NT2/D1 (cell line): Measurements from ENCODE around the gene GAL3ST3.
"Not testable (repeated sequence)": the region's sequence is repeated elsewhere in the genome, so short reads cannot be mapped to it uniquely, and the experiment has no call there.

Experiments
- DNase-seq: peaks from one replicate; pipeline ENCODE4 v3.0.0-alpha.2; 2011; ENCODE audit warnings: low read depth, low spot score
- H3K27me3 ChIP-seq: 2 replicates; pipeline ENCODE4 v1.6.0; 2011; ENCODE audit warnings: mild to moderate bottlenecking; ENCODE audit not compliant: insufficient read length, insufficient read depth
- H3K36me3 ChIP-seq: 2 replicates; pipeline ENCODE4 v1.6.1; 2011; ENCODE audit warnings: mild to moderate bottlenecking, low read length, mixed read lengths; ENCODE audit not compliant: insufficient read depth, insufficient read length
- H3K4me1 ChIP-seq: 2 replicates; pipeline ENCODE4 v1.5.1; 2011; ENCODE audit not compliant: insufficient read depth, insufficient read length
- H3K4me3 ChIP-seq: 2 replicates; pipeline ENCODE4 v1.5.1; 2011; ENCODE audit warnings: low read depth; ENCODE audit not compliant: insufficient read length
- H3K9ac ChIP-seq: 2 replicates; pipeline ENCODE4 v1.6.0; 2011; ENCODE audit warnings: low read depth; ENCODE audit not compliant: insufficient read length
- H3K9me3 ChIP-seq: 2 replicates; pipeline ENCODE4 v1.5.1; 2011; ENCODE audit warnings: mild to moderate bottlenecking, low read length; ENCODE audit not compliant: insufficient read depth
- SUZ12 ChIP-seq: IDR thresholded peaks from 2 replicates; pipeline ENCODE4 v1.6.1; 2011; ENCODE audit not compliant: insufficient read length, insufficient read depth; ENCODE audit errors: extremely low read depth
- YY1 ChIP-seq: IDR thresholded peaks from 2 replicates; pipeline ENCODE4 v1.6.1; 2011; ENCODE audit not compliant: insufficient read length, insufficient read depth
- ZNF274 ChIP-seq: IDR thresholded peaks from 2 replicates; pipeline ENCODE4 v1.6.1; 2011; ENCODE audit warnings: mild to moderate bottlenecking, low read depth, low read length

GAL3ST3 gene

GRCh38 chr11:66036334-66036710, 12.6 kb downstream of the GAL3ST3 start:
- TF ChIP-seq ZNF274 (no peak), SUZ12 (no peak), YY1 (no peak)
- H3K9ac ChIP-seq: no peak overlapping the region
- H3K4me1 ChIP-seq: no peaks in the 10 kb centered on the region
- H3K27me3 ChIP-seq: no peaks in the 10 kb centered on the region
- DNase-seq: no peak
- H3K9me3 ChIP-seq: peaks cover 4% of the 10 kb centered on the region; the same call in 1 of the 2 replicates
- H3K36me3 ChIP-seq: no peaks in the 10 kb centered on the region
- no peak overlapping the region for H3K4me3 ChIP-seq

DNA sequence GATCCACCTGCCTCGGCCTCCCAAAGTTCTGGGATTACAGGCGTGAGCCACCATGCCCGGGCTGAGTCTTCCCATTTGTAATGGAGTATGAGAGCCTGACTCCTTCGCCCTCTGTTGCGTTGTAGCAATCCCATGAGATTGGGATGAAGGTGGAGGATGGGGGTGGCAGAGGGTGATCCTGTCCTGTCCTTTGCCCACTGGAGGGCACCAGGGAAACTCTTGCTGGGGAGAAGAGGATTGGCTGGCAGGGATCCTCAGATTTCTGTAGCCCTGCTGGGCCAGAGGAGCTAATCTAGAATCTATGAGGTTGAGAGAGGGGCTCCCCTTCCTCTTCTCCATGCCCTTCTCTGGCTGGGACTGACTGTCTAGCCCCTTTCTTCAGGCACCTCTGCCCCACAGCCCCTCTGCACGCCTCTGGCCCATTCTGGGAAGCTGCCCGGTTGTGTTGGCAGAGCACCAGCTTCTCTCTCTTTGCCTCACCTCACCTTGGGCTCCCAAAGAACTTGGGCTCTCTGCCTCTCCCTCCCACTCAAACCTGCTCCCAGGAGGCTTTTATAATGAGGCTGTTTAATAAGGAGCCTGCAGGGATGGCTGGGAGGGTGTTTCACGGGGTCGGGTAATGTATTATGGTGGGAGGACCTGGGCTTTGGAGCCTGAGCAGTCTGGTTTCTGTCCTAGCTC, 13.2 kb downstream of the GAL3ST3 start:
- Histone ChIP-seq H3K27me3 (no peaks in the 10 kb centered on the region), H3K9me3 (peaks cover 4% of the 10 kb centered on the region; the same call in 1 of the 2 replicates), H3K9ac (no peak overlapping the region), H3K4me1 (no peaks in the 10 kb centered on the region), H3K4me3 (no peak overlapping the region), H3K36me3 (no peaks in the 10 kb centered on the region)
- TF ChIP-seq YY1 (no peak), SUZ12 (no peak), ZNF274 (no peak)
- no peak for DNase-seq

GRCh38 chr11:66032957-66033735, 15.8 kb downstream of the GAL3ST3 start:
- H3K36me3 ChIP-seq: no peaks in the 10 kb centered on the region
- no peak overlapping the region for H3K9ac ChIP-seq
- H3K9me3 ChIP-seq: peaks cover 4% of the 10 kb centered on the region; the same call in 1 of the 2 replicates
- DNase-seq: no peak
- no peak overlapping the region for H3K4me3 ChIP-seq
- TF ChIP-seq ZNF274: no peak
- TF ChIP-seq SUZ12: no peak
- TF ChIP-seq YY1: no peak
- H3K4me1 ChIP-seq: no peaks in the 10 kb centered on the region
- H3K27me3 ChIP-seq: no peaks in the 10 kb centered on the region

DNA sequence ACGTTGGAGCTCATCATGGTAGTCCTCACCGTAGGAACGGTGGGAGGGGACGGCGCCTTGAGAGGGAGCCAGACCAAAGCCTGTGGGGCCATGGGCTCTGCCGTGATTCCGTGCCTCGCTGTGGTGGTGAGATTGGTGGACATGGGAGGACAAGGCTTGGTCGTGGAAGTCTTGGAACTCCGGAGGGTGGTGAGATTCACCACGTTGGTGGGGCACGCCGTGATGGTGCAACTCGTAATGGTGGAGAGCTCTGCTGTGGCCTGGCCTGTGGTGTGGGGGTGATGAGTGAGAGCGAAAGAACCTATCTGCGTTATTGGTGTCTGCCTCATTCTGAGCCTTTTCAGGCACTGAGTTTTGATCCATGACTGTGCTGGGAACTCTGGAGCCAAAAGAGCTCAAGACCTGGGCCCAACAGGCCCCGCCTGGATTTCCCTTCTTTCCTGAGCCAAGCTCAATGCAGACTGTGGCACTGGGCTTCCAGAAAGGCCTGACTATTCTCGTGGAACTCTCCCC, 22.9 kb downstream of the GAL3ST3 start, which contains the start of gene CATSPER1:
CATSPER1 (minus strand) TSS at position 463 of the 513 bp plus-strand sequence; CDS start at position 363, 100 bp downstream.
- Histone ChIP-seq H3K4me3 (no peak within 1 kb of the TSS), H3K9me3 (no peaks in the 10 kb centered on the region), H3K36me3 (no peaks in the 10 kb centered on the region), H3K4me1 (no peaks in the 10 kb centered on the region), H3K27me3 (peaks cover 23% of the 10 kb centered on the region), H3K9ac (no peak within 1 kb of the TSS)
- TF ChIP-seq ZNF274 (no peak), YY1 (no peak), SUZ12 (no peak)
- DNase-seq: no peak

DNA sequence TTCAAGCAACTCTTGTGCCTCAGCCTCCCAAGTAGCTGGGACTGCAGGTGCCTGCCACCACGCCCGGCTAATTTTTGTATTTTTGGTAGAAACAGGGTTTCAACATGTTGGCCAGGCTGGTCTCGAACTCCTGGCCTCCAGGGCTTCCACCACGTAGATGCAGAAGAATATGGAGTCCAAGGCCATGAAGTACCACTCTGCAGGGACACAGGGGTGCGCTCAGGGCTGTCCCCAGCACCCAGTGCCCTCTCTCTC, 25.8 kb downstream of the GAL3ST3 start:
- peaks cover 23% of the 10 kb centered on the region for H3K27me3 ChIP-seq

DNA sequence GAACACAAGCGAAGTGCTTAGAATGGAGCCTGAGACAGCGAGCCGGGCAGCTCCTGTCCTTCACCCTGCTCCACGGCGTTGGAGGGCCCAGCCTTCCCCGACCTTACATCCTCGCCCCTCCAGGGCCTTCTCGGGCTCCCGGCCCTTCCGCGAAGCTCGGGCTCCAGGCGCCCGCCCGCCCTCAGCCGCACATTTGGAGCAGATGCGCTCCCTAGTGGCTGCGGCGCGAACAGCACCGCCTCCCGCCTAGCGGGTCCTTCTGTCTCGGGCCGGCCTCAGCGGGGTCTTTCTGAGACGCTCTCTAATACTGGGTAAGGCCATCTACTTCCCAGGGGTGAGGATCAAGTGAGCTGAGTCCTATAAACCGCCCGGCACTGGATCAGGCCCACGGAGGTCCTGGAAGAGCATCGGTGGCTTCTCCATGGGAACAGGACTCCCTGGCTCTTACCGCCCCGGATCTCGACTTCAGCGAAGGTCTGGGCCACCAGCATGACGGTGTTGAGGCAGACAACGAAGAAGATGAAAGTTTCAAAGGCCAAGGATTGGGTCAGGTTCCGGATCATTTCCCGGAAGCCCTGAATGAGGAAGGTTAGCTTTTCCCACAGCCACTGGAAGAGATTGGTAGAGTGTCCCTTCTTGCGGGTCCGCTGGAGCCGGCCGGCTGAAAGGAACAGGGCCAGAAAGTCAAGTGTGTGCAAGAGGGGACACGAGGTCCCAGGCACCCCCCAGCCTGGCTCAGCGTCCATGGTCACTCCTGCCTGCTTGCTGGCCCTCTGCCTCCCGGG, 26.4 kb downstream of the GAL3ST3 start:
- no peaks in the 10 kb centered on the region for H3K9me3 ChIP-seq
- H3K9ac ChIP-seq: peak overlapping the region; percentile 50
- H3K36me3 ChIP-seq: no peaks in the 10 kb centered on the region
- H3K27me3 ChIP-seq: peaks cover 23% of the 10 kb centered on the region
- no peak overlapping the region for H3K4me3 ChIP-seq
- no peaks in the 10 kb centered on the region for H3K4me1 ChIP-seq
- TF ChIP-seq YY1 (no peak), ZNF274 (no peak), SUZ12 (no peak)
- DNase-seq: peak; percentile 50

More for the DNA sequence above, 25.8 kb downstream of the GAL3ST3 start:
- not testable (repeated sequence) for DNase-seq, H3K9me3 ChIP-seq, H3K36me3 ChIP-seq, H3K4me1 ChIP-seq, H3K9ac ChIP-seq, H3K4me3 ChIP-seq

GRCh38 chr11:66020618-66021357, 28.2 kb downstream of the GAL3ST3 start:
- H3K4me1 ChIP-seq: no peaks in the 10 kb centered on the region
- peaks cover 23% of the 10 kb centered on the region for H3K27me3 ChIP-seq
- H3K4me3 ChIP-seq: no peak overlapping the region
- no peaks in the 10 kb centered on the region for H3K9me3 ChIP-seq
- H3K36me3 ChIP-seq: no peaks in the 10 kb centered on the region
- H3K9ac ChIP-seq: no peak overlapping the region
- DNase-seq: no peak
- TF ChIP-seq YY1: no peak
- TF ChIP-seq ZNF274: no peak
- TF ChIP-seq SUZ12: no peak
